ENCODE data around the gene CLEC16A. TPM values are rescaled to one million over a fixed set of nuclear protein-coding genes. Genes with fewer than 3 reads are reported as not detected.

Gene CLEC16A
- polyA plus RNA-seq, 3 donors, result 3.4 to 12.0 (median 5.8) TPM

- Histone ChIP-seq H3K27ac (ENCODE audit: low read depth in 1 of 2, low read length in 2 of 2) (no peak overlapping the region), H4K20me1 (ENCODE audit: insufficient read depth, low read length) (no peaks in the 10 kb centered on the region), H3K9me3 (replicated peaks in 1 of 2; ENCODE audit: control insufficient read depth in 1 of 2, insufficient read depth in 1 of 2, low read length in 2 of 2) (no peaks in the 10 kb centered on the region), H3K79me2 (ENCODE audit: insufficient read depth, low read length) (no peaks in the 10 kb centered on the region), H3K27me3 (ENCODE audit: control insufficient read depth in 2 of 2, insufficient read depth in 2 of 2, low read length in 2 of 2) (no peaks in the 10 kb centered on the region), H3K4me2 (replicated peaks; ENCODE audit: extremely low read depth, low read length, poor library complexity, severe bottlenecking) (no peak overlapping the region), H3K4me3 (replicated peaks in 1 of 3; ENCODE audit: low read depth in 2 of 3, low read length in 3 of 3) (no peak overlapping the region), H3K36me3 (replicated peaks in 1 of 2; ENCODE audit: control insufficient read depth in 1 of 2, insufficient read depth in 2 of 2, low read length in 2 of 2) (peaks cover 23 to 80% of the 10 kb centered on the region in 2 donors), H3K9ac (ENCODE audit: insufficient read depth, low read length, poor library complexity, severe bottlenecking) (no peak overlapping the region), H3K4me1 (ENCODE audit: control insufficient read depth in 1 of 2, insufficient read depth in 2 of 2, low read length in 2 of 2) (no peaks in the 10 kb centered on the region), H2AFZ (ENCODE audit: insufficient read depth, low read depth, low read length, poor library complexity, severe bottlenecking) (no peak overlapping the region)
- Mint-ChIP-seq H3K9me3 (no peaks in the 10 kb centered on the region), H3K36me3 (peaks cover 64 to 65% of the 10 kb centered on the region in 2 donors), H3K27me3 (ENCODE audit: low read depth in 3 of 3) (peaks cover 0 to 2% (median 2%) of the 10 kb centered on the region in 3 donors), H3K4me3 (no peak overlapping the region), H3K27ac (no peak overlapping the region), H3K4me1 (no peaks in the 10 kb centered on the region)
- intact Hi-C loops (cut with micrococcal nuclease), result no loop called here
- TF ChIP-seq, protein P1, sequence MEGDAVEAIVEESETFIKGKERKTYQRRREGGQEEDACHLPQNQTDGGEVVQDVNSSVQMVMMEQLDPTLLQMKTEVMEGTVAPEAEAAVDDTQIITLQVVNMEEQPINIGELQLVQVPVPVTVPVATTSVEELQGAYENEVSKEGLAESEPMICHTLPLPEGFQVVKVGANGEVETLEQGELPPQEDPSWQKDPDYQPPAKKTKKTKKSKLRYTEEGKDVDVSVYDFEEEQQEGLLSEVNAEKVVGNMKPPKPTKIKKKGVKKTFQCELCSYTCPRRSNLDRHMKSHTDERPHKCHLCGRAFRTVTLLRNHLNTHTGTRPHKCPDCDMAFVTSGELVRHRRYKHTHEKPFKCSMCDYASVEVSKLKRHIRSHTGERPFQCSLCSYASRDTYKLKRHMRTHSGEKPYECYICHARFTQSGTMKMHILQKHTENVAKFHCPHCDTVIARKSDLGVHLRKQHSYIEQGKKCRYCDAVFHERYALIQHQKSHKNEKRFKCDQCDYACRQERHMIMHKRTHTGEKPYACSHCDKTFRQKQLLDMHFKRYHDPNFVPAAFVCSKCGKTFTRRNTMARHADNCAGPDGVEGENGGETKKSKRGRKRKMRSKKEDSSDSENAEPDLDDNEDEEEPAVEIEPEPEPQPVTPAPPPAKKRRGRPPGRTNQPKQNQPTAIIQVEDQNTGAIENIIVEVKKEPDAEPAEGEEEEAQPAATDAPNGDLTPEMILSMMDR (IDR thresholded peaks at IDR 0.05), result no peak
- WGBS (ENCODE audit: insufficient coverage), result 100% methylated on average over 4 of the region's 12 CpGs
- no peak for DNase-seq
These were observed 66.3 kb downstream of the CLEC16A start for GRCh38 chr16:11010575-11011221.

DNA sequence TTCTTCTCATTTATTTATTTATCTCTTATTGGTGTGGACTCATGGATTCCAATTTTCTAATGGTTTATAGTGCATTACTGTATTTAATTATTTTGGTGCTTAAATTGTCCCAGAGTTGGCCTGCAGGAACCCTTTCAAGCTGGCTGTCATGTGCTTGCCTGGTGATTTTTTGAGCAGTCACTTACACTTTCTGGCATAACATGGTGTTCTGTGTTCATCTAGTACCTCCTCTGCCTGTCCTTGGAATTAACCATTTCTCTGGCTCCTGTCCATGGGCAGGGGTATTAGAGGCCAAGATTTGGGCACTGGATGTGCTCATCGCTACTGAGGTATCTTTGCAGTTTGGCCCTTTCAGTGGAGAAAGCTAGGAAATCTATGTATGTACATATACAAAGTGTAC lies 67.0 kb downstream of the CLEC16A start:
- Mint-ChIP-seq H3K9me3 (no peaks in the 10 kb centered on the region), H3K27ac (no peak overlapping the region), H3K4me1 (no peaks in the 10 kb centered on the region), H3K4me3 (no peak overlapping the region), H3K27me3 (ENCODE audit: low read depth in 3 of 3) (peaks cover 0 to 2% (median 2%) of the 10 kb centered on the region in 3 donors), H3K36me3 (peaks cover 58 to 69% of the 10 kb centered on the region in 2 donors)
- no peak overlapping the region for H3K4me2 ChIP-seq (replicated peaks; ENCODE audit: extremely low read depth, low read length, poor library complexity, severe bottlenecking)
- H3K9me3 ChIP-seq (replicated peaks in 1 of 2; ENCODE audit: control insufficient read depth in 1 of 2, insufficient read depth in 1 of 2, low read length in 2 of 2), result no peaks in the 10 kb centered on the region
- H2AFZ ChIP-seq (ENCODE audit: insufficient read depth, low read depth, low read length, poor library complexity, severe bottlenecking), result no peak overlapping the region
- no peak overlapping the region for H3K4me3 ChIP-seq (replicated peaks in 1 of 3; ENCODE audit: low read depth in 2 of 3, low read length in 3 of 3)
- H3K4me1 ChIP-seq (ENCODE audit: control insufficient read depth in 1 of 2, insufficient read depth in 2 of 2, low read length in 2 of 2), result no peaks in the 10 kb centered on the region
- no CpG with 5 or more reads among the region's 1 CpG for WGBS (ENCODE audit: insufficient coverage)
- H3K27ac ChIP-seq (ENCODE audit: low read depth in 1 of 2, low read length in 2 of 2), result no peak overlapping the region
- H3K27me3 ChIP-seq (ENCODE audit: control insufficient read depth in 2 of 2, insufficient read depth in 2 of 2, low read length in 2 of 2), result no peaks in the 10 kb centered on the region
- no peak overlapping the region for H3K9ac ChIP-seq (ENCODE audit: insufficient read depth, low read length, poor library complexity, severe bottlenecking)
- peaks cover 24 to 75% of the 10 kb centered on the region in 2 donors for H3K36me3 ChIP-seq (replicated peaks in 1 of 2; ENCODE audit: control insufficient read depth in 1 of 2, insufficient read depth in 2 of 2, low read length in 2 of 2)
- TF ChIP-seq, protein P1 (IDR thresholded peaks at IDR 0.05), result no peak
- no peaks in the 10 kb centered on the region for H4K20me1 ChIP-seq (ENCODE audit: insufficient read depth, low read length)
- H3K79me2 ChIP-seq (ENCODE audit: insufficient read depth, low read length), result no peaks in the 10 kb centered on the region
- no peak for DNase-seq
- intact Hi-C loops (cut with micrococcal nuclease), result no loop called here

Measured in CD14-positive monocyte (primary cell).